Glutamatergic neuron (in vitro differentiated cells): Measurements from ENCODE around the gene STAB2. TPM values are rescaled to one million over a fixed set of nuclear protein-coding genes. Genes with fewer than 3 reads are reported as not detected.

Experiments used
- DNase-seq: peaks from one replicate; pipeline ENCODE4 v3.0.0; 2022
- H3K27ac Mint-ChIP-seq: one replicate; pipeline ENCODE4 v1.8.0; 2020; ENCODE audit warnings: mild to moderate bottlenecking, mixed read lengths, inconsistent platforms; ENCODE audit not compliant: unreplicated experiment
- H3K27me3 Mint-ChIP-seq: one replicate; pipeline ENCODE4 v1.8.0; 2020; ENCODE audit warnings: mild to moderate bottlenecking, moderate library complexity, mixed read lengths, inconsistent platforms; ENCODE audit not compliant: unreplicated experiment
- H3K36me3 Mint-ChIP-seq: one replicate; pipeline ENCODE4 v1.8.0; 2020; ENCODE audit warnings: mild to moderate bottlenecking, mixed read lengths, inconsistent platforms; ENCODE audit not compliant: unreplicated experiment
- H3K4me1 Mint-ChIP-seq: one replicate; pipeline ENCODE4 v1.8.0; 2020; ENCODE audit warnings: mild to moderate bottlenecking, low read depth, mixed read lengths, inconsistent platforms; ENCODE audit not compliant: unreplicated experiment
- H3K4me3 Mint-ChIP-seq: one replicate; pipeline ENCODE4 v1.8.0; 2020; ENCODE audit warnings: mild to moderate bottlenecking, mixed read lengths, inconsistent platforms; ENCODE audit not compliant: unreplicated experiment
- H3K9me3 Mint-ChIP-seq: one replicate; pipeline ENCODE4 v1.8.0; 2020; ENCODE audit warnings: mild to moderate bottlenecking, moderate library complexity, mixed read lengths, inconsistent platforms; ENCODE audit not compliant: unreplicated experiment
- CTCF ChIP-seq: fragments of 200-600 bp; sonication (generic); IDR thresholded peaks from one replicate; pipeline ENCODE4 v1.5.0; 2021; ENCODE audit not compliant: partially characterized antibody, unreplicated experiment
- total RNA-seq: library from RNA; stranded (reverse); fragmentation: NEBNext Ultra II Directional; extraction: Animal tissue kit (Norgen Biotek cat#: 25700); gene quantifications from one replicate; pipeline ENCODE4 v1.2.1, GENCODE V29; 2021; ENCODE audit not compliant: unreplicated experiment

Gene STAB2
- total RNA-seq, 1 donor from 2014 or later: not detected

GRCh38 chr12:103769240-103769945 is 182.3 kb downstream of the STAB2 start:
- Mint-ChIP-seq H3K4me1 (peaks cover 4% of the 10 kb centered on the region), H3K4me3 (no peak overlapping the region), H3K9me3 (peaks cover 1% of the 10 kb centered on the region), H3K36me3 (no peaks in the 10 kb centered on the region), H3K27ac (no peak overlapping the region), H3K27me3 (no peaks in the 10 kb centered on the region)
- no peak for TF ChIP-seq CTCF
- DNase-seq: no peak

- Mint-ChIP-seq H3K4me3 (no peak overlapping the region), H3K27me3 (no peaks in the 10 kb centered on the region), H3K27ac (no peak overlapping the region), H3K4me1 (peaks cover 4% of the 10 kb centered on the region), H3K36me3 (no peaks in the 10 kb centered on the region), H3K9me3 (peaks cover 1% of the 10 kb centered on the region)
- TF ChIP-seq CTCF: no peak
- no peak for DNase-seq
Measured at GRCh38 chr12:103771466-103771865, 184.4 kb downstream of the STAB2 start.

- no peak overlapping the region for H3K27ac Mint-ChIP-seq
- no peaks in the 10 kb centered on the region for H3K36me3 Mint-ChIP-seq
- TF ChIP-seq CTCF: no peak
- DNase-seq: no peak
- H3K27me3 Mint-ChIP-seq: no peaks in the 10 kb centered on the region
- peaks cover 4% of the 10 kb centered on the region for H3K4me1 Mint-ChIP-seq
- no peak overlapping the region for H3K4me3 Mint-ChIP-seq
- peaks cover 1% of the 10 kb centered on the region for H3K9me3 Mint-ChIP-seq
Measured at GRCh38 chr12:103772367-103773108, 185.5 kb downstream of the STAB2 start.

GRCh38 chr12:103773109-103773910 is 186.2 kb downstream of the STAB2 start:
- H3K27ac Mint-ChIP-seq: no peak overlapping the region
- peaks cover 1% of the 10 kb centered on the region for H3K9me3 Mint-ChIP-seq
- no peak for DNase-seq

More at GRCh38 chr12:103773109-103773910, 186.2 kb downstream of the STAB2 start:
- H3K4me3 Mint-ChIP-seq: no peak overlapping the region
- H3K27me3 Mint-ChIP-seq: no peaks in the 10 kb centered on the region
- H3K36me3 Mint-ChIP-seq: no peaks in the 10 kb centered on the region
- no peak for TF ChIP-seq CTCF
- peaks cover 4% of the 10 kb centered on the region for H3K4me1 Mint-ChIP-seq
